Rectal smooth muscle tissue (tissue), 1 donor: ENCODE measurements around the gene CFAP54.
"Not testable (repeated sequence)": the region's sequence is repeated elsewhere in the genome, so short reads cannot be mapped to it uniquely, and the experiment has no call there.

ENCODE experiments used
- H3K27ac ChIP-seq: one replicate; pipeline ENCODE4 v1.7.0; 2013; ENCODE audit warnings: low read depth, low read length, inconsistent platforms
- H3K27me3 ChIP-seq: one replicate; pipeline ENCODE4 v1.7.0; 2013; ENCODE audit warnings: low read length; ENCODE audit not compliant: control insufficient read depth, insufficient read depth
- H3K36me3 ChIP-seq: one replicate; pipeline ENCODE4 v1.7.0; 2013; ENCODE audit warnings: low read length; ENCODE audit not compliant: control insufficient read depth, insufficient read depth
- H3K4me1 ChIP-seq: one replicate; pipeline ENCODE4 v1.7.0; 2013; ENCODE audit warnings: low read length; ENCODE audit not compliant: control insufficient read depth, insufficient read depth
- H3K4me3 ChIP-seq: one replicate; pipeline ENCODE4 v1.7.0; 2013; ENCODE audit warnings: low read length
- H3K9ac ChIP-seq: one replicate; pipeline ENCODE4 v1.7.0; 2013; ENCODE audit warnings: low read length

Gene CFAP54

DNA sequence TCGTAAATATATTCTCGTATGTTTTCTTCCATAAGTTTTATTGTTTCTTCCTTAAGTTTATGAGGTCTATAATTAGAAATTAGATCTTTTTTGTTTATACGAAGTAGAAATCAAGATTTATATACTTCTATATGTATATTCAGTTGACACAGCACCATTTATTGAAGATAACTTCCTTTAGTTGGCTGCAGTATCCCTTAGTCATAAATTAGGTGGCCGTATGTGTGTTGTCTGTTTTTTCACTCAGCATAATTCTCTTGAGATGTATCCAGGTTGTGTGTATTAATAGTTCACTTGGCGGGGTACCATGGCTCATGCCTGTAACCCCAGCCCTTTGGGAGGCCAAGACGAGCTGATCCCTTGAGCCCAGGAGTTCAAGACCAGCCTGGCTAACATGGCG lies 40.5 kb downstream of the CFAP54 start:
- Histone ChIP-seq H3K36me3 (no peaks in the 10 kb centered on the region), H3K4me1 (no peaks in the 10 kb centered on the region)

DNA sequence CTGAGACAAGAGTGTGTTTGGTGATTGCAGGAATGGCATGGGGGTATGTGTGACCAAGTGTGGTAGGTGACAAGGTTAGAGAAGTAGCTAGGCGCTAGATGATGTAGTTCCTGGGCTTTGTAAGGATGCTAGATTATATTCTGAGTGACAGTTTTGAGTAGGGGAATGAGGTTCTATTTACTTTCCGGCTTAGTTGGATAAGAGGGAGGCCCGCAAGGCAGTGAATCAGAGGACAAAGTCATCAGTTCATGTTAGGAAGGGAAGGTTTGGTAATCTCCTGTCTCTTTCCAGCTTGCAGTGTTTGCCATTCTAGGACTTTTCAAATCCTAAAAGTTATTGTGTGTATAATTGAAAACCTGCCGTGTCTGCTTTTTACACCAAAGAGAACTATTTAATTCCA lies 45.0 kb downstream of the CFAP54 start:
- no peaks in the 10 kb centered on the region for H3K36me3 ChIP-seq
- H3K4me3 ChIP-seq = no peak overlapping the region
- H3K9ac ChIP-seq = no peak overlapping the region
- H3K27me3 ChIP-seq = no peaks in the 10 kb centered on the region
- no peaks in the 10 kb centered on the region for H3K4me1 ChIP-seq
- H3K27ac ChIP-seq = no peak overlapping the region

More for the DNA sequence above, 40.5 kb downstream of the CFAP54 start:
- Histone ChIP-seq H3K27ac (no peak overlapping the region), H3K9ac (no peak overlapping the region), H3K4me3 (no peak overlapping the region), H3K27me3 (no peaks in the 10 kb centered on the region)

DNA sequence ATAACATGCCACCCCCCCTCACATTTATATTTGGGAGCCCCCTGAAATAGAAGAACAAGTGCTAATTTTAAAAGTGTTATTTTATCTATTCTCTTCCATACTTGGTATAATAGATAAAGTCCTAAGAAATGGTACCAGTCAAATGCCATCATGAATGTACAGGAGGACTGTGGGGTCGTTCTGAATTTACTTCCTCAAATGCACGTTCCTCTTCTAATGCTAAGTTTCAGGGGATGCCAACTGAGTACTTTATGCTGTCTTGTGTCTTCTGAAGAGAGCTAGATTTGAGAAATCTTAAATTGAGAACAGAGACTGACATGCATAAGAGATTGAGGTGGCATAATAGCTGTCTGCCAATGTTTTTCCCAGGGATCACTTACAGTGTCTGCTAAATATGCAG lies 59.0 kb downstream of the CFAP54 start:
- Histone ChIP-seq H3K4me3 (no peak overlapping the region), H3K27me3 (no peaks in the 10 kb centered on the region), H3K9ac (no peak overlapping the region)

DNA sequence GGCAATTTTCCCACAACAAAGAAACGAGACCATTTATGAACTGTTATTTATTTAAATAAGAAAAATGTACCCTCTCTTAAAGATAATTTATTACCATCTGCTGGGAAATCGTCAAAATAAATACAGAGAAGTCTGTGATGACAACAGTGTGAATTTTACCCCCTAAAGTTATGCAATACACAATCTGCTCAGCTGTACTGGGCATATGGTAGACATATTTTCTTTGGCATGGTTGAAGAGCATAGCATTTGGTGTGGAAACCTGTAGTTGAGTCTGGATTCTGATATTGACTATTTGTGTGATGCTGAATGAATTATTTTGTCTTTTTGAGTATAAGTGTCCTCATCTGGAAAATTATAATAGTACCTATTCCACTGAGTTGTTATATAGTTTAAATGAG lies 60.0 kb downstream of the CFAP54 start:
- Histone ChIP-seq H3K36me3 (no peaks in the 10 kb centered on the region), H3K9ac (no peak overlapping the region), H3K27me3 (no peaks in the 10 kb centered on the region), H3K4me3 (no peak overlapping the region), H3K27ac (no peak overlapping the region), H3K4me1 (no peaks in the 10 kb centered on the region)

More for the DNA sequence above, 59.0 kb downstream of the CFAP54 start:
- Histone ChIP-seq H3K4me1 (no peaks in the 10 kb centered on the region), H3K36me3 (no peaks in the 10 kb centered on the region), H3K27ac (no peak overlapping the region)

DNA sequence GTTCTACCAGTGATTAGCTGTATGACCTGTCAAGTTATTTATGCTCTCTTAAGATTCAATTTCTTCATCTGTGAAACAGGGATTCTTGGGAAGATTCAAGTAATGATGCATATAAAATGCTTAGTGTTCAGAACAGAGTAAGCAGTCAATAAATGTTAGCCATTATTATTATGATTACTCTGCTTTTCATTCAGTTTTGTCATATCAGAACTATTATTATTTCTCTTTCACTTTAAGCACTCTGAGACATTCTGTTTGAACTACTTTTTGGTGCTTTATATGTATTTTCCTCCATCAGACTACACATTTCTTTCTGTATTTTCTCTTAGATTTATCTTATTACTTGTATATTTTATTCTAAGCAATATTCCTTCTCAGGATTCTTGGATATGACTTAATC lies 81.2 kb downstream of the CFAP54 start:
- Histone ChIP-seq H3K9ac (no peak overlapping the region), H3K4me1 (no peaks in the 10 kb centered on the region), H3K27ac (no peak overlapping the region), H3K4me3 (no peak overlapping the region), H3K36me3 (no peaks in the 10 kb centered on the region), H3K27me3 (no peaks in the 10 kb centered on the region)

DNA sequence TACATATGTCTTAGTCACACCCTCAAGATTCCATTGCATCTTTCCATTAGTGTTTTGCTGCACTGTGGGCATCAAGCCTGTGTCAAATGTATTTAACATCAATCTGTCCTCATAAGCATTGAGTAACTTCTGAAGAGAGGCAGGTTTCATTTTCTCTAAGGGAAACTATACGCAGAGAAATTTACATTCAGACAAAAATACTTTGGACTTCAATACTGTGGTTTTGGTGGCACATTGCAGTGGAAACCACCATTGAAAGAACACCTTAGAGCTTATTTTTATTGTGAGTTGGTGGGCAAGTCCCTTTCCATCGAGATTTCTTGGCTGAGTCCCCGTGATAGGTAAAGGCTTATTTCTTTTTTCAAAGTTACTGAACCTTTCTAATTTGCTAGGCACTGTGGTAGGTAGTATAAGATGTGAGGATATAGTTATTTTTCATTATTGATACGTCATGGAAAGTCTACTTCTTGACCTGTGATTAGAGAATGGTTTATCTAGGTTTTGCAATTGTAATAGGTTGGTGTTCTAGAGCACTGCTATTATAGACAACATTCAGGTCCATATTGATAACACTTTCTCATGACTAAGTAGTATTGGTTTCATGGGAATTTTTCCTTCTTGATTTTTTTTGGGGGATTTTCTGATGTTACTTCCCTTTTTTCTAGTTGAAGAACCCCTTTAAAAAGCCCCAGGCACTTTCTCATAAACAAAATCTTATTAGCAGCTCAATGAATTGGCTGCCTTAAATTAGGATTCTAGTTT lies 81.9 kb downstream of the CFAP54 start:
- no peaks in the 10 kb centered on the region for H3K4me1 ChIP-seq
- no peaks in the 10 kb centered on the region for H3K36me3 ChIP-seq
- H3K27me3 ChIP-seq = no peaks in the 10 kb centered on the region
- no peak overlapping the region for H3K9ac ChIP-seq
- H3K4me3 ChIP-seq = no peak overlapping the region
- no peak overlapping the region for H3K27ac ChIP-seq

DNA sequence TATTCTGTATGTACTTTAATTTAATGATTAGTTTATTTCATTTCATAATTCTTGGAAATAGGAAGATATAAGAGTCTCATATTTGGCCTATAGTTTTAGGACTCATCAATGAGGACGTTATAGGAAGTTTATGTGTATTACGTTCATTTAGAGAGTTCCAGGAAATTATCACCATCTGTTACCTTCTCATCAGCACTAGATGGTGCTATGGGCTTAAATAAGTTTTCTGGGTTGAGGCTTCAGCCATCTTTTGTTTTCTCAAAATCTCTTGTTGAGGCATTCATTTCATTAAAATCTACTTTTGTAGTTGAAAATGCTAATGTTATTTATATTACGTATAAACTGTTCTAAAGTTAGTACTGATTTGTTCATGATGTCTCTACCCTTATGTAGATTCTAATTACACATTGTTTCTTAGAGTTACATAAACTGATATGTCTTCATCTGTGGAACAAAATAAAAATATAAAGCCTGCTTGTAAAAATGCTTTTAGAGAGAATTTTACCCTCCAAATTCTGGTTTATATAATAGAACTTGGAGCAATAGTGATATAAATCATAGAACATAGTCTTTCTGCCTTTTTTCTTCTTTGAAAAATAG lies 89.2 kb downstream of the CFAP54 start:
- no peak overlapping the region for H3K27ac ChIP-seq
- no peaks in the 10 kb centered on the region for H3K27me3 ChIP-seq
- H3K36me3 ChIP-seq = no peaks in the 10 kb centered on the region
- H3K4me1 ChIP-seq = no peaks in the 10 kb centered on the region
- no peak overlapping the region for H3K4me3 ChIP-seq
- H3K9ac ChIP-seq = no peak overlapping the region

DNA sequence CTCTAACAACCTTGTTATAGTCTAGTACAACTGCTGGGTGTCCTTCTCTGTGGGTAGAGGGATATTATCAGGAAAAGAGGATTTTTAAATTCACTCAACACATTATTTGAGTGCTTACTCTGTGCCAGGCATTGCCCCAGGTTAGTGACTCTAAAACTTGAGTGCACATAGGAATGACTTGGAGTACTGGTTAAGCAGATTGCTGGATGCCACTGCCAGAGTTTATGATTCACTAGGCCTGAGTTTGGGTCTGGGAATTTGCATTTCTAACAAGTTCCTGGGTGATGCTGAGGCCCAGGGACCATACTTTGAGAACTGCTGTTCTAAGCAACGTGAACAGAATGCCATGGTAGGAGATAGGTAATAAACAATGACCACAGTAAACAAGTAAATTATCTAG lies 96.6 kb downstream of the CFAP54 start:
- no peaks in the 10 kb centered on the region for H3K4me1 ChIP-seq
- H3K27ac ChIP-seq = no peak overlapping the region
- no peaks in the 10 kb centered on the region for H3K36me3 ChIP-seq
- H3K9ac ChIP-seq = no peak overlapping the region
- no peak overlapping the region for H3K4me3 ChIP-seq
- no peaks in the 10 kb centered on the region for H3K27me3 ChIP-seq

DNA sequence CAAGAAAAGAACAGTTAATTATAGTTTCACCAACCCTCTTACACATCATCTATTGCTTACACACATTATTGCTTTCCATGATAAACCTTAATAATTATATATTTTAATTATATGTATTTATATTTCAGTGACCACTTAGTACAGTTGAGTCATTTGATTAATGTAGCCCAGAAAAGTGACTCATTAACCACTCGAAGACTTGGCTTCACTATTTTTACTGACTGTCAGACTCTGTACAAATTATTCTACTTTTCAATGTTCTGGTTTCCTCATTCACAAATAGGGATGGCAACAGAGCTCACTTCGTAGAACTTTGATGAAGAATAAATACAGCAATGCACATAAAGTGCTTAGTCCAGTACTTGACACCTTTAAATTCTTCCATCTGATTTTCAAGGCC lies 98.3 kb downstream of the CFAP54 start:
- Histone ChIP-seq H3K36me3 (no peaks in the 10 kb centered on the region), H3K9ac (no peak overlapping the region), H3K27ac (no peak overlapping the region), H3K4me3 (no peak overlapping the region), H3K27me3 (no peaks in the 10 kb centered on the region), H3K4me1 (no peaks in the 10 kb centered on the region)

DNA sequence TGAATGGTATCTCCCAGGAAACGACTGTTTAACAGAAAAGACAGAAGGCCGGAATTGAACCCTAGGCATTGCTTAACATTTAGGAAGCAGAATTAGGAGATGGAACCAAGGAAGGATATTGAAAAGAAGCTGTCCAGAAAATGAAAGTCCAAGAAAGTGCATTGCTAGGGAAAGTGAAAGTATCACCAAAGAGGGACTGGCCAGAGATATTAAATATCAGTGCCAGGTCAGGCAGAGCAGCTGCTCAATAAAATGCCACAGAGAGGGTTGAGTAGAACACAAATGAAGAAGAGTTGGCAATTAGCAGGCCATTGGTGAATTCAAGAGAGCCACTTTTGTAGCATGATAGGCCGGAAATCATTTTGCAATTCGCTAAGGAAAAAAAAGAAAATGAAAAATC lies 101.6 kb downstream of the CFAP54 start:
- no peaks in the 10 kb centered on the region for H3K36me3 ChIP-seq
- H3K4me1 ChIP-seq = no peaks in the 10 kb centered on the region
- no peak overlapping the region for H3K27ac ChIP-seq
- no peaks in the 10 kb centered on the region for H3K27me3 ChIP-seq
- no peak overlapping the region for H3K9ac ChIP-seq
- H3K4me3 ChIP-seq = no peak overlapping the region

DNA sequence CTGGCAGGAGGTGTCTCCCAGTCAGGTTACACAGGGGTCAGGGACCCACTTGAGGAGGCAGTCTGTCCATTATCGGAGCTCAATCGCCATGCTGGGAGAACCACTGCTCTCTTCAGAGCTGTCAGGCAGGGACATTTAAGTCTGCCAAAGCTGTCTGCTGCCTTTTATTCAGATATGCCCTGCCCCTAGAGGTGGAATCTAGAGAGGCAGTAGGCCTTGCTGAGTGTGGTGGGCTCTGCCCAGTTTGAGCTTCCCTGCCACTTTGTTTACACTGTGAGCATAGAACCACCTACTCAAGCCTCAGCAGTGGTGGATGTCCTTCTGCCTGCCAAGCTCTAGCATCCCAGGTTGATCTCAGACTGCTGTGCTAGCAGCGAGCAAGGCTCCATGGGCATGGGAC lies 115.0 kb downstream of the CFAP54 start:
- not testable (repeated sequence) for H3K27ac ChIP-seq, H3K9ac ChIP-seq, H3K36me3 ChIP-seq, H3K4me1 ChIP-seq, H3K4me3 ChIP-seq, H3K27me3 ChIP-seq

DNA sequence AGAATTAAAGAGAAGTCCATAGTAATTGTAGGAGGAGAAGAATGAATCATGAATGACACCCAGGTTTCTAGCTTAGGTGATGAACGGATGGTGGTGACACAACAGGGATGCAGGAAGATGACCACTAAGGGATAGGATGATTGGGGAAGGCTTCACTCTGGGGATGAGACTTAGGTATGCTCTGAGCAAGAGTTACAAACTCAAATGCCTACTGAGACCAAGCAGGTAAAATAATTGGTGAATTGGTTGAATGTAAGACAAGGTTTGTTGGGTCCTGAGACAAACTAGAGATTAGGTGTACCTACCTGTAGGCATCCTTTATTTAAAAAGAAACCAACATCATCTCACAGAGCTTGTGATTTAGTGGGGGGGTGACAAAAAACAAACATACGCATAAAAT lies 116.3 kb downstream of the CFAP54 start:
- Histone ChIP-seq H3K4me3 (no peak overlapping the region), H3K4me1 (no peaks in the 10 kb centered on the region), H3K9ac (no peak overlapping the region)

DNA sequence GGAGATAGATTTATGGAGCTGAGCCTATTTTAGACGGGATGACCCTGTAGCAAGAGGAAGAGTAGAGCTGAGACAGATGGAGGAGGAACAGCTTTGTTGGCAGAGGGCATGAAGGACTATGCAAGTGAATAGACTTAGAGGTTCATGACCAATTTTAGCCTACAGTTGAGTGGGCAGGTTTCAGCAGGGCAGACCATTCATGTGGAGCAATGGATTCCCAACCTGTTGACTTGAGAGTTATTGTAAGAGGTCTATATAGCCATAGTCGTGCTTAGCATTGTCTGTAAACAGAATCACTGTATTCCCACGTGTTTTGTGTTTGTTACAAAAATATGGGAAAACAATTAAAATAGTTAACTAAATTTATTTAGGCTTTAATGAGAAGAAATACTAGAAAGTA lies 116.8 kb downstream of the CFAP54 start:
- H3K36me3 ChIP-seq = no peaks in the 10 kb centered on the region
- no peak overlapping the region for H3K4me3 ChIP-seq
- H3K4me1 ChIP-seq = no peaks in the 10 kb centered on the region
- H3K27ac ChIP-seq = no peak overlapping the region
- H3K27me3 ChIP-seq = no peaks in the 10 kb centered on the region
- no peak overlapping the region for H3K9ac ChIP-seq

More for the DNA sequence above, 116.3 kb downstream of the CFAP54 start:
- H3K36me3 ChIP-seq = no peaks in the 10 kb centered on the region
- no peak overlapping the region for H3K27ac ChIP-seq
- H3K27me3 ChIP-seq = no peaks in the 10 kb centered on the region
